ENCODE data around the gene LCN6. TPM values are rescaled to one million over a fixed set of nuclear protein-coding genes. Genes with fewer than 3 reads are reported as not detected.

The LCN6 gene
- total and polyA plus RNA-seq, 2 donors (not counting 1 experiment from before 2014, with no cell fraction given), result 0.18 TPM; not detected in 1

- no peaks in the 10 kb centered on the region for H3K9me3 Mint-ChIP-seq (ENCODE audit: insufficient read depth)
- peaks cover 40% of the 10 kb centered on the region for H3K4me1 Mint-ChIP-seq
- peaks cover 31 to 54% of the 10 kb centered on the region in 2 donors for H3K4me1 ChIP-seq (ENCODE audit: control insufficient read depth in 2 of 2, insufficient read depth in 2 of 2, low read length in 2 of 2)
- H3K27me3 ChIP-seq (replicated peaks in 1 of 4; ENCODE audit: control extremely low read depth in 1 of 4, control insufficient read depth in 3 of 4, insufficient read depth in 4 of 4, low read length in 3 of 4), result peaks cover 0 to 29% (median 7%) of the 10 kb centered on the region in 4 experiments
- ChIA-PET CTCF (interaction anchor here (0.6 to 1.2 kb wide), 3 partner anchors 27 to 49 kb away, joined by 3 to 7 read pairs (median 6); no protein-coding TSS in a partner anchor), POLR2A (interaction anchor here (0.7 to 2.1 kb wide), 8 partner anchors 12 to 215 kb away, joined by 3 to 20 read pairs (median 6); no protein-coding TSS in a partner anchor)
- DNase-seq (no peak), ATAC-seq (ENCODE audit: low read depth) (no peak)
- WGBS (ENCODE audit: insufficient coverage), result 91% methylated on average over 11 of the region's 13 CpGs
- H4K20me1 ChIP-seq (ENCODE audit: control insufficient read depth, insufficient read depth, low read length, poor library complexity, severe bottlenecking), result no peaks in the 10 kb centered on the region
- peaks cover 6% of the 10 kb centered on the region for H3K27me3 Mint-ChIP-seq
- peaks cover 0 to 4% (median 0%) of the 10 kb centered on the region in 3 donors for H3K9me3 ChIP-seq (ENCODE audit: control extremely low read depth in 1 of 3, control insufficient read depth in 2 of 3, insufficient read depth in 1 of 3, low read length in 2 of 3)
- intact Hi-C loops (cut with micrococcal nuclease), result loop anchor here (2.0 kb wide), 1 partner anchor 58 kb away; the partner anchor contains the start of gene LCN8
- H3K79me2 ChIP-seq (ENCODE audit: control insufficient read depth, insufficient read depth, low read length), result no peaks in the 10 kb centered on the region
- peak overlapping the region; percentile 87 for H3K4me3 Mint-ChIP-seq
- peak overlapping the region; percentile 91 for H3K4me2 ChIP-seq (replicated peaks; ENCODE audit: low read depth, low read length, poor library complexity, severe bottlenecking)
- no peaks in the 10 kb centered on the region for H3K36me3 ChIP-seq (replicated peaks in 1 of 2; ENCODE audit: control extremely low read depth in 1 of 2, control insufficient read depth in 1 of 2, extremely low read depth in 1 of 2, insufficient read depth in 2 of 2, low read length in 1 of 2)
- H3K9ac ChIP-seq (ENCODE audit: low read length), result peak overlapping the region; percentile 65
- H3K27ac ChIP-seq (ENCODE audit: low read length in 2 of 2), result no peak overlapping the region
- peak overlapping the region in 1 of 5 experiments; percentile 19 for H3K4me3 ChIP-seq (ENCODE audit: control extremely low read depth in 1 of 5, extremely low read depth in 1 of 5, insufficient read depth in 1 of 5, low read depth in 2 of 5, low read length in 4 of 5)
- H3K27ac Mint-ChIP-seq, result peak overlapping the region; percentile 90
- H2AFZ ChIP-seq (ENCODE audit: insufficient read depth, low read depth, low read length, poor library complexity, severe bottlenecking), result no peak overlapping the region
- no peak for TF ChIP-seq EZH2 (IDR thresholded peaks at IDR 0.05; ENCODE audit: borderline replicate concordance, insufficient read depth, low read depth, low read length, poor library complexity, severe bottlenecking)
- no peak for TF ChIP-seq CTCF (IDR thresholded peaks at IDR 0.05)
These were observed 48.0 kb downstream of the LCN6 start for GRCh38 chr9:136700304-136700703.

GRCh38 chr9:136698635-136699246, 49.6 kb downstream of the LCN6 start:
- Histone ChIP-seq H3K27me3 (replicated peaks in 1 of 4; ENCODE audit: control extremely low read depth in 1 of 4, control insufficient read depth in 3 of 4, insufficient read depth in 4 of 4, low read length in 3 of 4) (peaks cover 0 to 34% (median 7%) of the 10 kb centered on the region in 4 experiments), H3K27ac (ENCODE audit: low read length in 2 of 2) (no peak overlapping the region), H4K20me1 (ENCODE audit: control insufficient read depth, insufficient read depth, low read length, poor library complexity, severe bottlenecking) (no peaks in the 10 kb centered on the region), H3K4me3 (ENCODE audit: control extremely low read depth in 1 of 5, extremely low read depth in 1 of 5, insufficient read depth in 1 of 5, low read depth in 2 of 5, low read length in 4 of 5) (no peak overlapping the region), H3K79me2 (ENCODE audit: control insufficient read depth, insufficient read depth, low read length) (no peaks in the 10 kb centered on the region), H3K4me1 (ENCODE audit: control insufficient read depth in 2 of 2, insufficient read depth in 2 of 2, low read length in 2 of 2) (peaks cover 31 to 54% of the 10 kb centered on the region in 2 donors), H2AFZ (ENCODE audit: insufficient read depth, low read depth, low read length, poor library complexity, severe bottlenecking) (no peak overlapping the region), H3K9me3 (ENCODE audit: control extremely low read depth in 1 of 3, control insufficient read depth in 2 of 3, insufficient read depth in 1 of 3, low read length in 2 of 3) (peaks cover 0 to 4% (median 0%) of the 10 kb centered on the region in 3 donors), H3K36me3 (replicated peaks in 1 of 2; ENCODE audit: control extremely low read depth in 1 of 2, control insufficient read depth in 1 of 2, extremely low read depth in 1 of 2, insufficient read depth in 2 of 2, low read length in 1 of 2) (no peaks in the 10 kb centered on the region), H3K4me2 (replicated peaks; ENCODE audit: low read depth, low read length, poor library complexity, severe bottlenecking) (no peak overlapping the region), H3K9ac (ENCODE audit: low read length) (no peak overlapping the region)
- CTCF ChIA-PET, result interaction anchor here (0.6 kb wide), 1 partner anchor 669 kb away, joined by 3 read pairs; no protein-coding TSS in a partner anchor
- WGBS (ENCODE audit: insufficient coverage), result no CpG with 5 or more reads among the region's 11 CpGs
- no peak for ATAC-seq (ENCODE audit: low read depth)
- Mint-ChIP-seq H3K9me3 (ENCODE audit: insufficient read depth) (no peaks in the 10 kb centered on the region), H3K27ac (no peak overlapping the region), H3K4me3 (no peak overlapping the region), H3K27me3 (peaks cover 5% of the 10 kb centered on the region), H3K4me1 (peaks cover 37% of the 10 kb centered on the region)
- no peak for TF ChIP-seq EZH2 (IDR thresholded peaks at IDR 0.05; ENCODE audit: borderline replicate concordance, insufficient read depth, low read depth, low read length, poor library complexity, severe bottlenecking)
- POLR2A ChIA-PET, result interaction anchor here (0.7 kb wide), 1 partner anchor 20 kb away, joined by 5 read pairs; no protein-coding TSS in a partner anchor
- DNase-seq, result no peak
- intact Hi-C loops (cut with micrococcal nuclease), result no loop called here
